NCI-H187 (cell line): ENCODE data around the gene KRTAP9-6.
"Not testable (repeated sequence)": the region's sequence is repeated elsewhere in the genome, so short reads cannot be mapped to it uniquely, and the experiment has no call there.

Source experiments
- DNase-seq, 2 experiments: peaks; one replicate each; lab custom pipeline; 2025; lab: John Stamatoyannopoulos, UW

Gene KRTAP9-6, protein sequence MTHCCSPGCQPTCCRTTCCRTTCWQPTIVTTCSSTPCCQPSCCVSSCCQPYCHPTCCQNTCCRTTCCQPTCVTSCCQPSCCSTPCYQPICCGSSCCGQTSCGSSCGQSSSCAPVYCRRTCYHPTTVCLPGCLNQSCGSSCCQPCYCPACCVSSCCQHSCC

DNA sequence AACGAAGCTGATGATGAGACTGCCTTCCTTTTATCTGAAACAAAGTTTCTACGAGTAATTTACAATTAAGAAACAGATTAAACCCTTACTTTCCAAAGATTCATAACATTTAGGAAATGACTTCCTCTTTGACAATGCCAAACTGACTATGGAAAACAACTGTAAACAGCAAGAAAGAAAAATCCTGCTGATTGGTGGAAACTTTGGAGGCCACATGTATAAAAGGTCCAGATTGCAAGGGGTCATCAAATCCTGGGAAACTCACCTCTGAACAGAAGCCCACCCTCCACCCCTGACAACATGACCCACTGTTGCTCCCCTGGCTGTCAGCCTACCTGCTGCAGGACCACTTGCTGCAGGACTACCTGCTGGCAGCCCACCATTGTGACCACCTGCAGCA is at the start of gene KRTAP9-6:
TSS of gene KRTAP9-6 (plus strand) at position 301 of the 400 bp plus-strand sequence. CDS start at position 301, 0 bp downstream.
- DNase-seq = no peak

DNA sequence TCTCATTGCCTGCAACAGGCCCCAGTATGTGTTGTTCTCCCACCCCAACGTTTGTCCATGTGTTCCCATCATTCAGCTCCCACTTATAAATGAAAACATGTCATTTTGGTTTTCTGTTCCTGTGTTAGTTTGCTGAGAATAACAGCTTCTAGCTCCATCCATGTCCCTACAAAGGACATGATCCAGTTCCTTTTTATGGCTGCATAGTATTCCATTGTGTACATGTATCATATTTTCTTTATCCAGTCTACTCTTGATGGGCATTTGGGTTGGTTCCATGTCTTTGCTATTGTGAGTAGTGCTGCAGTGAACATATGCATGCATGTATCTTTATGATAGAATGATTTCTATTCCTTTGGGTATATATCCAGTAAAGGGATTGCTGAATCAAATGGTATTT is 49.5 kb upstream of the KRTAP9-6 start:
- DNase-seq = no peak

DNA sequence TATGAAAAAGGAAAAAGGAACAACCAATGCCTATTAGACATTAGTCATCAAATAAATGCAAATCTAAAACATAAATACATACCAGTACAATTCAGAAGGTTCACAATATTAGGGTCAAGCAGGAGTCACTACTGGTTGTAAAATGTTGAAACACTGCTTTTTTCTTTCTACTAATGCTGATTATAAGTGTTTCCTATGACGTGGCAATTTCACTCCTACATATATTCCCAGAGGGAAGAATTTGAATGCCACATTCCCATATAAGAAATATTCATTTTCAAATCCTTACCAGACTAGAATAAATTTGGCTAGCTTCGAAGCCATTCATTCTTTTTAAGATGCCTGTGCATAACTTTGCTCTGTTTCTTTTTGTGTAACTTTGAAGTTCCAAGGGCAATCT is 41.4 kb upstream of the KRTAP9-6 start:
- DNase-seq = no peak

DNA sequence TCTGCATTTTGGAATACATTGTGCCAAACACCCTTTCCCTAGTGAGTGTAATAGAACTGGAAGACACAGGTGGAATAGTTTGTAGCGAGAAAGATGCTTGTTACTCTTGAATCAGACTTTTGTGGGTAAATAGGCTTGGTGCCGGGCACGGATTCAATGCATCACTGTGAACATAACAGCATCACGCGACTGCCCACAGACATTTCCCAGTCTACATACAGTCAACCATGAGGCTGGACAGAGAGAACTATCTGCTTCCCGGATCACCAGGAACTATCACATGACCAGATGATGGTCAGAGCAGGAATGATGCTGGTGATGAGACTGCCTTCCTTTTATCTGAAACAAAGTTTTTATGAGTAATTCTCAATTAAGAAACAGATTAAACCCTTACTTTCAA is 39.1 kb upstream of the KRTAP9-6 start:
- DNase-seq = no peak

DNA sequence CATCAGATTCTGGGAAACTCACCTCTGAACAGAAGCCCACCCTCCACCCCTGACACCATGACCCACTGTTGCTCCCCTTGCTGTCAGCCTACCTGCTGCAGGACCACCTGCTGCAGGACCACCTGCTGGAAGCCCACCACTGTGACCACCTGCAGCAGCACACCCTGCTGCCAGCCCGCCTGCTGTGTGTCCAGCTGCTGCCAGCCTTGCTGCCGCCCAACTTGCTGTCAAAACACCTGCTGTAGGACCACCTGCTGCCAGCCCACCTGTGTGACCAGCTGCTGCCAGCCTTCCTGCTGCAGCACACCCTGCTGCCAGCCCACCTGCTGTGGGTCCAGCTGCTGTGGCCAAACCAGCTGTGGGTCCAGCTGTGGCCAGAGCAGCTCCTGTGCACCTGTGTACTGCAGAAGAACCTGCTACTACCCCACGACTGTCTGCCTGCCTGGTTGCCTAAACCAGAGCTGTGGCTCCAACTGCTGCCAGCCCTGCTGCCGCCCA is 38.5 kb upstream of the KRTAP9-6 start, which contains the start of gene KRTAP9-2:
TSS of gene KRTAP9-2 (plus strand) at position 51 of the 498 bp plus-strand sequence. CDS start at position 58, 7 bp downstream.
- not testable (repeated sequence) for DNase-seq

DNA sequence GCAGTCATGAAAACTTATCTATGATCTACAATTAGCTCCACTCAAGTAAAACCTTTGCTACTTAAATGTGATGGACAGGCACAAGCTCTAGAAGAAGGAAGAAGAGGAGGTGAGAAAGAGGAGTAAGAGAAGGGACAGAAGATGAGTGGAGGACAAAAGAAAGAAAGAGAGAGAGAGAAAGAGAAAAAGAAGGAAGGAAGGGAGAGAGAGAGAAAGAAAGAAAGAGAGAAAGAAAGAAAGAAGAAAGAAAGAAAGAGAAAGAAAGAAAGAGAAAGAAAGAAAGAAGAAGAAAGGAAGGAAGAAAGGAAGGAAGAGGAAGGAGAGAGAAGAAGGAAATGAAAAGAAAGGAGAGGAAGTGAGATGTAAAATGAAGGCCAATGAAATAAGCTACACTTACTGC is 35.1 kb upstream of the KRTAP9-6 start:
- DNase-seq = no peak

DNA sequence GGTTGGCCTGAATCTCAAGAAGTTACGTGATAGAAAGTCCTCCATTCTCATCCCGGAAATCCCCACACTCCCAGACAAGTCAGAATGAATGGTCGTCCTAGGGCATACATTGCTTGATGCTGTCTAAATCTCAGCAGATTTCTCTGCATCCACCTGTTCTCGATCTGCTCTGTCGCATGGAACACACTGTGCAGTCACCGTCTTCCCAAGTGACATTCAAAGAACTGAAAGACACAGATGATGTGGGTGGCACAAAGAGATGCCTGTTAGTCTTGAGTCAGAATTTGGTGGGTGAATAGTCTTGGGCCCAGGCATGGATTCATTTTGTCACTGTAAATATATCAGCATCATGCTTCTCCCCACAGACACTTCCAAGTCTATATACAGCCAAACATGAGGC is 33.4 kb upstream of the KRTAP9-6 start:
- no peak for DNase-seq

DNA sequence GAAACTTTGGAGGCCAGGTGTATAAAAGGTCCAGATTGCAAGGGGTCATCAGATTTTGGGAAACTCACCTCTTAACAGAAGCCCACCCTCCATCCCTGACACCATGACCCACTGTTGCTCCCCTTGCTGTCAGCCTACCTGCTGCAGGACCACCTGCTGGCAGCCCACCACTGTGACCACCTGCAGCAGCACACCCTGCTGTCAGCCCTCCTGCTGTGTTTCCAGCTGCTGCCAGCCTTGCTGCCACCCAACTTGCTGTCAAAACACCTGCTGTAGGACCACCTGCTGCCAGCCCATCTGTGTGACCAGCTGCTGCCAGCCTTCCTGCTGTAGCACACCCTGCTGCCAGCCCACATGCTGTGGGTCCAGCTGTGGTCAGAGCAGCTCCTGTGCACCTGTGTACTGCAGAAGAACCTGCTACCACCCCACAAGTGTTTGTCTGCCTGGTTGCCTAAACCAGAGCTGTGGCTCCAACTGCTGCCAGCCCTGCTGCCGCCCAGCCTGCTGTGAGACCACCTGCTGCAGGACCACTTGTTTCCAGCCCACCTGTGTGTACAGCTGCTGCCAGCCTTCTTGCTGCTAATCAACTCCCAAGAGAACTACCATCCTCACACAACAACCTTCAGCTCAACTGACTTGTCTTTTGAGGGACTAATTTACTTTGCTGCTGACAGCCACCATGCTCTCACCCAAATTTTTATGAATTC is 32.6 kb upstream of the KRTAP9-6 start, which contains the start of gene KRTAP9-3:
TSS of gene KRTAP9-3 (plus strand) at position 51 of the 707 bp plus-strand sequence. CDS start at position 104, 53 bp downstream.
- DNase-seq = not testable (repeated sequence)

DNA sequence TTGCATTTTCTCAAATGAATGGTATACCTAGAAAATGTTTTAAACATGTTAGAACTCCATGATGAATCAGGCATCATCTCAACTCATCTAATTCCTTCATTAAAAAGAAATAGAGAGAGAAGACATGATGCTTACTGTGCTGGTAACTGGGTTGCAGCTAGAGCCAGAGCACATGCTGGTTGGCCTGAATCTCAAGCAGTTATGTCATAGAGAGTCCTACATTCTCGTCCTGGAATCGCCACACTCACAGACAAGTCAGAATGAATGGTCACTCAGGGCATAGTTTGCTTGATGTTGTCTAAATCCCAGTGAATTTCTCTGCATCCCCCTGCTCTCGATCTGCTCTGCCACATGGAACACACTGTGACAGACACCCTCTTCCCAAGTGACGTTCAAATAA is 28.1 kb upstream of the KRTAP9-6 start:
- not testable (repeated sequence) for DNase-seq

DNA sequence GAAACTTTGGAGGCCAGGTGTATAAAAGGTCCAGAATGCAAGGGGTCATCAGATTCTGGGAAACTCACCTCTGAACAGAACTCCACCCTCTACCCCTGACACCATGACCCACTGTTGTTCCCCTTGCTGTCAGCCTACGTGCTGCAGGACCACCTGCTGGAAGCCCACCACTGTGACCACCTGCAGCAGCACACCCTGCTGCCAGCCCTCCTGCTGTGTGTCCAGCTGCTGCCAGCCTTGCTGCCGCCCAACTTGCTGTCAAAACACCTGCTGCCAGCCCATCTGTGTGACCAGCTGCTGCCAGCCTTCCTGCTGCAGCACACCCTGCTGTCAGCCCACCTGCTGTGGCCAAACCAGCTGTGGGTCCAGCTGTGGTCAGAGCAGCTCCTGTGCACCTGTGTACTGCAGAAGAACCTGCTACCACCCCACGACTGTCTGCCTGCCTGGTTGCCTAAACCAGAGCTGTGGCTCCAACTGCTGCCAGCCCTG is 27.2 kb upstream of the KRTAP9-6 start, which contains the start of gene KRTAP9-8:
TSS of gene KRTAP9-8 (plus strand) at position 51 of the 489 bp plus-strand sequence. CDS start at position 104, 53 bp downstream.
- DNase-seq = not testable (repeated sequence)

DNA sequence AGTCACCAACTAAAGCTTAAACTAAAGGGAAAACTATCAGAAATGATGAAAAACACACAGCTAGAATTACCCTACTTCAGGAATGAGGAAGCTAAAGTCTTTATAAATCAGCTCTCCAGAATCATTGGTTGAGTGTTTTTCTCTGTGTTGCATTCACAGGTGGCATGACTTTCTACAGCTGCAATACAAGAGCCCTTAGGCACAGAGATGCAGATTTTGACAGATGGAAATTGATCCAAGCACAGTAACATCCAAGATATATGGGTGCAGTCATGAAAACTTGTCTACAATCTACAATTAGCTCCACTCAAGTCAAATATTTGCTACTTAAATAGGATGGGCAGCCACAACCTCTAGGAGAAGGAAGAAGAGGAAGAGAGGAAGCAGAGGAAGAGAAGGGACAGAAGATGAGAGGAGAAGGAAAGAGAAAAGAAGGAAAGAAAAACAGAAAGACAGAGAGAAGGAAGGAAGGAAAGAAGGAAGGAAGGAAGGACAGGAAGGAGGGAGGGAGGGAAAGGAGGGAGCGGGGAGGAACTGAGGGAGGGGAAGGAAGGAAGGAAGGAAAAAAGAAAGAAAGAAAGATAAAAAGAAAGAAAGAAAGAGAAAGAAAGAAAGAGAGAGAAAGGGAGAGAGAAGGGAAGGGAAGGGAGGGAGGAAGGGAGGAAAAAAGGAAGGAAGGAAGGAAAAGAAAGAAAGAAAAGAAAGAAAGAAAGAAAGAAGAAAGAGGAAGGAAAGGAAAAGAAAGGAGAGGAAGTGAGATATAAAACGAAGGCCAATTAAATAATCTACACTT is 18.0 kb upstream of the KRTAP9-6 start:
- DNase-seq = not testable (repeated sequence)

DNA sequence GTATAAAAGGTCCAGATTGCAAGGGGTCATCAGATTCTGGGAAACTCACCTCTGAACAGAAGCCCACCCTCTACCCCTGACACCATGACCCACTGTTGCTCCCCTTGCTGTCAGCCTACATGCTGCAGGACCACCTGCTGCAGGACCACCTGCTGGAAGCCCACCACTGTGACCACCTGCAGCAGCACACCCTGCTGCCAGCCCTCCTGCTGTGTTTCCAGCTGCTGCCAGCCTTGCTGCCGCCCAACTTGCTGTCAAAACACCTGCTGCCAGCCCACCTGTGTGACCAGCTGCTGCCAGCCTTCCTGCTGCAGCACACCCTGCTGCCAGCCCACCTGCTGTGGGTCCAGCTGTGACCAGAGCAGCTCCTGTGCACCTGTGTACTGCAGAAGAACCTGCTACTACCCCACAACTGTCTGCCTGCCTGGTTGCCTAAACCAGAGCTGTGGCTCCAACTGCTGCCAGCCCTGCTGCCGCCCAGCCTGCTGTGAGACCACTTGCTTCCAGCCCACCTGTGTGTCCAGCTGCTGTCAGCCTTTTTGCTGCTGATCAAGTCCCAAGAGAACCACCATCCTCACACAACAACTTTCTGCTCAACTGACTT is 15.4 kb upstream of the KRTAP9-6 start, which contains the start of gene KRTAP9-4:
TSS of gene KRTAP9-4 (plus strand) at position 51 of the 604 bp plus-strand sequence. CDS start at position 85, 34 bp downstream.
- DNase-seq = not testable (repeated sequence)

DNA sequence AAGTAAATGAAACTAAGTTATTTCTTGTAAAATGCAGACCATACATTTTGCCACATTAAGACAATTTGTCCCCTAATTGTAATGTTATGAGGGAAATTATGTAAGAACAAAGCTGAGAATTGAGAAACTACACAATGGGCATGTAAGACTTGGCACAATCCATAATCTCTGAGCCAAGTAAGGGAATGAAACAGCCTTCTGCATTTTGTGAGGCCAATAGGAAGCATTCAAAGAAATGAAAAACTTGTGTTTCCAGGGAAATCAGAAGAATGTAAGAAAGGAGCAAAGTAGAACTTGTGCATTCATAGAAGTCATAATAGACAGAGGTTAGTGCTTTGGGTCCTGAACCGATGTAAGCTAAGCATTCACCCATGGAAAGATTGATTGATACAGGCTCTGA is 13.9 kb upstream of the KRTAP9-6 start:
- no peak for DNase-seq

DNA sequence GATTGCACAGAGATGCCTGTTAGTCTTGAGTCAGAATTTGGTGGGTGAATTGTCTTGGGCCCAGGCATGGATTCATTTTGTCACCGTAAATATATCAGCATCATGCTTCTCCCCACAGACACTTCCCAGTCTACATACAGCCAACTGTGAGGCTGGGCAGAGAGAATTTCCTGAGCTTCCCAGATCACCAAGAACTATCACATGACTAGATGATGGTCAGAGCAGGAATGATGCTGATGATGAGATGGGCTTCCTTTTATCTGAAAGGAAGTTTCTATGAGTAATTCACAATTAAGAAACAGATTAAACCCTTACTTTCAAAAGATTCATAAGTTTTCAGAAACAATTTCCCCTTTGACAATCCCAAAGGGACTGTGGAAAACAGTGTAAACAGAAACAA is 10.3 kb upstream of the KRTAP9-6 start:
- no peak for DNase-seq

DNA sequence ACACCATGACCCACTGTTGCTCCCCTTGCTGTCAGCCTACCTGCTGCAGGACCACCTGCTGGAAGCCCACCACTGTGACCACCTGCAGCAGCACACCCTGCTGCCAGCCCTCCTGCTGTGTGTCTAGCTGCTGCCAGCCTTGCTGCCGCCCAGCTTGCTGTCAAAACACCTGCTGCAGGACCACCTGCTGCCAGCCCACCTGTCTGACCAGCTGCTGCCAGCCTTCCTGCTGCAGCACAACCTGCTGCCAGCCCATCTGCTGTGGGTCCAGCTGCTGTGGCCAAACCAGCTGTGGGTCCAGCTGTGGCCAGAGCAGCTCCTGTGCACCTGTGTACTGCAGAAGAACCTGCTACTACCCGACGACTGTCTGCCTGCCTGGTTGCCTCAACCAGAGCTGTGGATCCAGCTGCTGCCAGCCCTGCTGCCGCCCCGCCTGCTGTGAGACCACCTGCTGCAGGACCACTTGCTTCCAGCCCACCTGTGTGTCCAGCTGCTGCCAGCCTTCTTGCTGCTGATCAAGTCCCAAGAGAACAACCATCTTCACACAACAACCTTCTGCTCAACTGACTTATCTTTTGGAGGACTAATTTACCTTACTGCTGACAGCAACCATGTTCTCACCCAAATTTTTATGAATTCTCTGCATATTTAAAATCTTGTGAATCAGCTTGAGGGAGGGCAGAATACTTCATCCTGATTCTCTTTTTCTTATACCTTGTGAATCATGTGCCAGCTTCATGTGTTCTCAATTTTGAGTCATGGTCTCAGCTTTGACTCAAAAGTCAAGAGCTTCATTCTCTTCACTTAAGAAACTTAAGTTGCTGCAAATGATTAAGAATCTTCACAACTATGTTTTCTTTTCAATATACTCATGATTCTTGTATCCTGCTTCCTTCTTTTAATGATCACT is 9.5 kb upstream of the KRTAP9-6 start, which contains the start of gene KRTAP9-9:
TSS of gene KRTAP9-9 (plus strand) at position 4 of the 910 bp plus-strand sequence.
- DNase-seq = not testable (repeated sequence)

DNA sequence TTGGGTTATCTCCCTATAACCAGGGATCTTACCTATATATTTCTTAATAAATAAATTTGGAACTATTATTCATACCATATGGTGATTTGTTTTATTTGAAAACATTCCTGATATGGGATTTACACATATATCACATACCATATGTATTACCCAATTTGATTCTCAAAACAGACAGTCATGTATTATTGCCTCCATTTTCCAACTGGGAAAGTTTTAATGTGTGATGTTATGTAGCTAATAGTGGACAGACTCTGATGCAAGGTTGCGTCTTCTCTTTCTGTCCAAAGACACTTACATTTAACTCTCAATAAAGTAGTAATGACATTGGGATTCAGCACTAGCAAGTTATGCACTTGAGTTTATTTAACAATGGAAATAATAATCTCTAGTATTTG is 8.9 kb upstream of the KRTAP9-6 start:
- no peak for DNase-seq

DNA sequence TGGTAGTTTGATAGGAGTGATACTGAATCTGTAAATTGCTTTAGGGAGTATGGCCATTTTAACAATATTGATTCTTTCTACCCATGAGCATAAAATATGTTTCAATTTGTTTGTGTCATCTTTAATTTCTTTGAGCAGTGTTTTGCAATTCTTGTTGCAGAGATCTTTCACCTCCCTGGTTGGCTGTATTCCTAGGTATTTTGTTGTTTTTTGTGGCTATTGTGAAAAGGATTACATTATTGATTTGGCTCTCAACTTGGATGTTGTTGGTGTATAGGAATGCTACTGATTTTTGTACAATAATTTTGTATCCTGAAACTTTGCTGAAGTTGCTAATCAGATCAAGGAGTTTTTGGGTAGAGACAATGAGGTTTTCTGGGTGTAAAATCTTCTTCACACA is 6.8 kb upstream of the KRTAP9-6 start:
- no peak for DNase-seq

DNA sequence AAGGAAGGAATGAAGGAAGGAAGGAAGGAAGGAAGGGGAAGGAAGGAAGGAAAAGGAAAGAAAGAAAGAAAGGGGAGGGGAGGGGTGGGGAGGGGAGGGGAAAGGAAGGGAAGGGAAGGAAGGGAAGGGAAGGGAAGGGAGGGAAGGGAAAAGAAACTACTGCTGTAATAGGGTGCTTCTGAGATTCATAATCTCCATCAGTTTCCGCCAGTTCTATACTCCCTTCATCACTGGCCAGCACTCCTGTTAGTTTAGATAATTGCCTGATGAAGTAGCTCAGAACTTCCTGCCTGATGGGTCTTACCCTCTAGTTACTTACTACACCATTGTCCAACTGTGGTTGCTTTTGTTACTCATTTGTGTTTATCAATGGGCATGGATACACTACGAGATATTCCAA is 2.0 kb upstream of the KRTAP9-6 start:
- DNase-seq = no peak

DNA sequence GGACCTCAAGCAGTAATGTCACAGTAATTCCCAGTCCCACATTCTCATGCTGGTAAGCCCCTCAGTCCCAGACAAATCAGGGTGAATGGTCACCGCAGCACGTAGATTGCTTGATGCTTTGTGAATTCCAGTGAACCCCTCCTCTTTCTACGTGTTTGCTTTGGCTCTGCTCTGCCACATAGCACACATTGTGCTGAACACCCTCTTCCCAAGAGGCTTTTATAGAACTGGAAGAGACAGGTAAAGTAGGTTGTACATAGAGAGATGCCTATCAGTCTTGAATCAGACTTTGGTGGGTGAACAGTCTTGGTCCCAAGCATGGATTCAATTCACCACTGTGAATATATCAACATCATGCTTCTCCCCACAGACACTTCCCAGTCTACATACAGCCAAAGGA is 579 bp upstream of the KRTAP9-6 start:
- no peak for DNase-seq

DNA sequence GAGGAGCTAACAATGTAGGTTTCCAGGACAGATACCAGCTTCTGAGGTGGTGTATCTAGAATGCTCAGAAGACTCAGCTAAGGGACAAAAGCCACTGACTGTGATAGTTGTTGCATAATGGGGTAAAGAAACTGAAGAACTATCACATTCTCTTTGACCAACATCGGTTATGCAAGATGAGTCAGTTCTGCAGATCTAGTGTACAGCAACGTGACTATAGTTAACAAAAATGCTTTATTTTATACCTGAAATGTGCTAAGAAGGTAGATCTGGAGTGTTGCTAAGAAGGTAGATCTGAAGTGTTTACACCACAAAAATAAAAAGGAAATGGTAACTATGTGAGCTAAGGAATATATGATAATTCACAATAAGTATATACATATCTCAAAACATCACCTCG is 2.5 kb downstream of the KRTAP9-6 start:
- DNase-seq = no peak
